Jurkat, Clone E6-1 (cell line): Measurements from ENCODE around the gene NEDD4L.

ENCODE experiments used
- DNase-seq: peaks from one replicate; pipeline ENCODE4 v3.0.0-alpha.2; 2011; ENCODE audit warnings: low read depth, low spot score
- H3K4me3 ChIP-seq: 2 replicates; pipeline ENCODE4 v1.5.1; 2011; ENCODE audit warnings: mild to moderate bottlenecking, low read length, control low read depth, moderate library complexity

The NEDD4L gene

DNA sequence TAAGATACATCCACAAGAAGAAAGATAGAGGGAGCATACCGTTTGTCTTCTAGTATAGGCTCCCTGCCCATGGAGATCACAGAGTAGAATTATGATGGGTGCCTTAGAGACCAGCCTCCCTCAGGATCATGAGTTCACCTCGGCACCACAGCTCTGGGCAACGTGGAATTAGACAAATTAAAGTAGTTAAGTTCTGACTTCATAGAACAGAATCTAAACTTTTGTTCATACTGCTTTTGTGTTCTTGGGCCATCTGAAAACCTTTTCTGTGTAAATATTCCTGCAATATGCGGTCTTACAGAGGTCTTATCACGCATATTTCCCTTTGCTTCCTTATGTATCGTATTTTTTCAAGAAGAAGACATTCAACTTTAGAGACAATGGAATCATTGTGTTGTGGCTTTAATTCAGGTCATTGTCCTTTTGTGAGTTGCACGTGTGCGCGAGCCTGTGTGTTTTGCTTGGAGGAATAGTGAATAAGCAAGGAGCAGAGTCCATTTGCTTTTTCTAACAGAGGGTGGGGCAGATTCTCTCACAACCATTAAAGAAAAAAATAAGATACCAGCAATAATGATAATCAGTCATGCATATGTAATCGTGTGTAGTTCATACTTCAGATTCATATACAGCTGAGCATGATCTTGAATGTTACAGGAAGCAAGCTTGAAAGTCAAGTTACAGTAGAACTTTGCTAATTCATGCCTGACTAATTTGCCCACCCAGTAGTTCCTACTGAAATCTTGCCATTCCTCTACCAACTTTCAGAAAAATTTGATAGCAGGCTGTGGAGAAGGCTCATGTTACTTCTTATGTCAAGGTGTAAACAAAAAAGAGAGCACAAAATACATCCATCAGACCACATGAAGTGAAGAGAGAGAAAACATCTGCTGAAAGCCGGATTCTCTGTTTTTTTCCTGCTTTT is 243.6 kb downstream of the NEDD4L start:
- no peak for DNase-seq
- no peak overlapping the region for H3K4me3 ChIP-seq

DNA sequence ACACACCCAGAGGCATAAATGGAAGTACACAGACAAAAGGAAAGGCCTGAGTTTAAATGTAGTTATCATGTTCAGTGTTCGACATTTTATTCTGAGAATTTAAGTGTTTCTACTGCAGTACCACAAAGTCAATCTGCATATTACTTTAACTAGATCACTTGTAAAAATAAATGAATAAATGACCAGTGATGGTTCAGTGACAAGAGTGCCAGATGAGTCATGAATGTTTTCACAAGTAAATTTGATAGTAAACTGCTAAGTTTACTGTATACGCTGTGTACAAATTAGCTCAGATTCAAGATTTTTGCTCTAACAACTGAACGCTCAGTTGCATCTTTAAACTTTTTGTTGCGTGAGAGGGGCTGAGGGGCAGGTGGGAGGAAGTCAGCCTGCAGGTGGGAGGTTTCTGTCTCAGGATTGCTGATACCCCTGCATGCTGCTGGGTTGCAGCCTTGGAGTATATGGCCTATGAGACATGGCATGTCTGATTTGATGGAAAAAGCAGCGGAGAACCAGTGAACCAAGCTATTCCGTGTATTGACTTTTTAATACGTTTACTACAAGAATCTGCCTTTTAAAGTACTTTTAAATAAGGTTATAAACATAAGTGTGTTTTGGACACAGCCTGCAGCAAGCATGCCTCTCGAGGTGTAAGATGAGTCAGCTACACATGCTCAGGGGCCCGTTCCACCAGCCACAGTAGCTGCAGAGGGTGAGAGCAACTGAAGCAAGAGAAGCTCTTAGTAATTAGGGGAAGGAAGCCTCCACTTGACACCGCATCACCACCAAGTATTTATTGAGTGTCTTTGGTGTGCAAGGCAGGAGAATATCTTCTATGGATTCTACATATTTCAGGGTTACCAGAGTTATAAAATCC is 245.1 kb downstream of the NEDD4L start:
- H3K4me3 ChIP-seq = no peak overlapping the region
- no peak for DNase-seq

DNA sequence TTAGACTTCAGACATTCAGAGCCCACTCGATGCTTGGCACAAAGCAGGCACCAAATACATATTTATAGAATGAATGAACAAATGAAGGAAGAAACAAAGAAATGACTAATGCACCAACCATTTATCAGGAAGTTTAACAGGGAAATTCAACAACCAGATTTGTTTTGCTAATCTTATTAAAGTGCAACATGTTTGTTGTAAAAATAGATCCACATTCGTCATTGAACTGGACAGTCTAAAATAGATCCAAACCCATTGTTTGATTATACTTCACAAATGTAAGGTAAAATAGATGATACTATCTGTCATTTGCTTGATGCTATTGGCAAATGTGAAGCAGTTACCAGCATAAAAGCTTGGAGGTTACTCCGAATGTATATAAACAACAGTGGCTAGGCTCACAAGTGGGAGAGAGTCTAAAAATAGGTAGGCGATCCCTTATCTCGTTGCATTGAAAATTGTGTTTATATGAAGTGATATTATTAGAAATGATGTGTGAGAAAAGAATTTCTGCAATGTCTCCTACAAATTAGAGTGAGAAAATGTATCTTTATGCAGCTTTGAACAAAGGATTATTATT is 246.2 kb downstream of the NEDD4L start:
- H3K4me3 ChIP-seq = no peak overlapping the region
- DNase-seq = no peak

DNA sequence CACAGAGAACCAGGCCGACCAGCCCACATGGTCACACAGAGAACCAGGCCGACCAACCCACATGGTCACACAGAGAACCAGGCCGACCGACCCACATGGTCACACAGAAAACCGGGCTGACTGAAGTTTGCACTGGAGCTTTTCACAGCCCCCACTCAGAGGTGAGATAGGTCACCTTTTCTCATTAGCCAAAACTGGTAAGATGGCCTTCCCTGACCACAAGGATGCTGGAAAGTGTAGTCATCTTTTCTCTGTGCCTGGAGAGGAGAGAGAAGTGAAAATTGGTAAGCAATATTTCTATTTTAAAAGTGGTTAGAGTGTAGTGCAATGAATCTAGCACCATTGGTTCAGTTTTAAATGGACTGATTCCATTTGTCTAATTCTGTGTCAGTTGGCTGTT is 247.1 kb downstream of the NEDD4L start:
- DNase-seq = no peak
- no peak overlapping the region for H3K4me3 ChIP-seq

DNA sequence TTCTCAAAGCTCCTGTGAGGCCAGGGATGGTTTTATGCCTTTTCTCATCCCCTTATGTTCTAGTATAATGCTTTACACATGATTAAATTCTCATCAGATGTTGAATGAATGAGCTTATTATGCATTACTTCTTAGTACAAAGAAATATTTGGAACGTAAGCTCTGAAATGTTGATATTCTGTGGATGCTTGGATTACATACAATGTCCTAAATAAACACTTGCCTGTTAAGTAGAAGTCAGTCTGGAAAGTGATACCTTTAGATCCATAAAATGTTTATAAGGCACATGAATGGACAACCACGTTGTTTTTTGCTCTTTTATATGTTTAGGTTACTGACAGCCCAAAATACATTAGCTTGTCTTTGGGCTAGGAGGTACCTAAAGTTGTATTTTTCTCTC is 248.6 kb downstream of the NEDD4L start:
- no peak overlapping the region for H3K4me3 ChIP-seq
- DNase-seq = no peak

DNA sequence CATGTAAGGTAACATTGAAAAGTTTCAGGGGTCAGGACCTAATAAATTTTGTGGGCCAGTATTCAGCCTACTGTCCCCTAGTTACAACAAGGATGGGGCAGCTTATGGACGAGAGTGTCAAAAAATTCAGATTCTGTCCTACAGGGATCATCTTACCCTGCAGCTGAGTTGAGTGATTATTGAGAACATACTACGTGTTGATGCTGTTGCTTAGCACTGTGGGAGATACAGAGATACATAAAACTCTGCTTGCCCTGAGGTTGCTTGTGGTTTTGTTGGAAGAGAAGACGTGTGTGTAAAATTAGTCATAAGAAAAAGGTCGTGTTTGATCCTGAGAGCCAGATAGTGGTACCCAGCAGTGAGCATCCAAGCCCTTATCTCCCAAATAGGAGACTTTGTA is 253.2 kb downstream of the NEDD4L start:
- H3K4me3 ChIP-seq = no peak overlapping the region
- DNase-seq = no peak

DNA sequence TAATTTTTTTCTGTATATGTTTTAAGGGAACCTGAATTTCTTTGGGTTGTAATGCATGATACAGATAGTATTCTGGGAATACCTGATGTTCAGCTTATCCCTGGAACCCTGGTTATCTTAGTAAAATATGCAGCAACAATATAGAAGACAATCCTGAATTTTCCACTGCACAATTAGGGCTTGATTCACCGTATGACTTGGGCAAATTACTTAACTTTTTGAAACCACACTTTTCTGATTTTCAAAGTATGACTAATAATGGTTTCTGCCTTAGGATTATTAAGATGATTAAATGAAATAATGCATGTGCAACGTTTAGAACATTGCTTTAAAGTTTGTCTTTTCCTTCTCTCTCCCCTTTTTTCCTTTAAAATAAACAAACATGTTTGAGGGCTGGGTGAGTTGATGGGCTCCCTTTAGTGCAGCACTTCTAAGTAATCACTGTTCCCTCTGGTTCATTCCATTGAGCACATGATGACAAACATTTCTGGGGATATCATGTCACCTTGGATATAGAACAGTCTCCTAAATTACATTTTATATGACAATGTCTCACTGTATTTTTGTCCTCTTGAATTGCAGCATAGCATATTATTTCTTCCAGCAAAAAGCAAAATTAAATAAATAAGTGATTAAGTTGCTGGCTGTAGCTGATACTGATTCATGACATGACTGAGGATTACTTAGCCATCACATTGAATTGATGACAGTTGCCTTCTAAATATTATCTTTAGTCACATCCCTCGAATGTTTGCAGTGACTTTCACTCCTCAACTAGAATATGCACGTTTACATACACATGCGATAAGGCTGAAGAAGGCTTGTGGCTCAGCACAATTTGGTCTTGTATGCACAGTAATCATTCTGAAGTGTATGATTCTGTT is 254.5 kb downstream of the NEDD4L start:
- DNase-seq = no peak
- no peak overlapping the region for H3K4me3 ChIP-seq

DNA sequence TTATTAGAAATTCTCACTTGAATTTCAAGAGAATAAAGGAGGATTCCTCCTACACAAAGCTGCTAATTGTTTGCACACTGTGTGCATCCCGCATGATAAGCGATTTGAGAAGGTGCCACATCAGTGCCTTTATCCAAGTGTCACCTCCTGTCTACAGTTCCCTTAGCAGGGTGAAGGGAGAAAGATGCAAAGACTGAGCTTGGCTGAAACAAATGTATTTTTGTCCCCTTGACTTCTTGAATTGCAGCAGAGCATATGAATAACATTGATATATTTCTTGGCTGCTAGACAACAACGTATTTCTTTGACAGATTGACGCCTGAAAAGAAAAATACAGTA is 255.1 kb downstream of the NEDD4L start:
- DNase-seq = no peak
- no peak overlapping the region for H3K4me3 ChIP-seq

DNA sequence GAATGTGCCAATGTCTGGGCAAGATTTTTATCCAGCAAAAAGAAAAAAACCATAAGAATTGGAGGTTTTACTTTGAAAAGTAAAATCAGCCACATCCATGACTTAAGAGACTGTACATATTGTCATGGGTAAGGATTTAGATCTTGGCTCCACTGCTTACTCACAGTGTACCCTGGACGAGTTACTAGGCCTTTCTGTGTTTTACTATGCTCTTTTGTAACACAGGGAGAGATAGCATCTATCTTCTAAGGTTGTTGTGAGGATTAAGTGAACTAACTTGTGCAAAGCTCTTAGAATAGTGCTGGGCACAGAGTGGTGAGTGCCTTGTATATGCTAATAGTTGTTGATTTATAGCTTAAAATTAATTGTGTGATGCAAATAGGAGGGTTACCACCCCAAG is 255.9 kb downstream of the NEDD4L start:
- H3K4me3 ChIP-seq = no peak overlapping the region

DNA sequence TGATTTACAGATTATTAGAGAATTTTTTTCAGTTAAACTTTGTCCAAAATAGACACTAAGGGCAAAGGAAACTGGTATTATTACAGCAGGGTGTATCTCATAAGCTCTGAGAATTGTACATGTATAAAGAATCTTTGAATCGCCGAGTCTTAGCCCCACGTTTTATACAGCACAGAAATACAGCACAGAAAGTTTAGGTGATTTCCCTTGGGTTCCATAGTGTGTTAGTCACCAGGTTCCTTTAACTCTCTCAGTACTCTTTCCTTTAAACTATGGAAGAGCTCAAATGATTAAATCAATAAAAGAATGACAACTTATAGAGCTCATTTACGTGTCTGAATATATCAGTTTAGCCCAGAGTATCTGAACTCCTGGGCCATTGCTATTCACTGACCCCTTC is 256.8 kb downstream of the NEDD4L start:
- H3K4me3 ChIP-seq = no peak overlapping the region
- no peak for DNase-seq

More for the DNA sequence above, 255.9 kb downstream of the NEDD4L start:
- DNase-seq = no peak

DNA sequence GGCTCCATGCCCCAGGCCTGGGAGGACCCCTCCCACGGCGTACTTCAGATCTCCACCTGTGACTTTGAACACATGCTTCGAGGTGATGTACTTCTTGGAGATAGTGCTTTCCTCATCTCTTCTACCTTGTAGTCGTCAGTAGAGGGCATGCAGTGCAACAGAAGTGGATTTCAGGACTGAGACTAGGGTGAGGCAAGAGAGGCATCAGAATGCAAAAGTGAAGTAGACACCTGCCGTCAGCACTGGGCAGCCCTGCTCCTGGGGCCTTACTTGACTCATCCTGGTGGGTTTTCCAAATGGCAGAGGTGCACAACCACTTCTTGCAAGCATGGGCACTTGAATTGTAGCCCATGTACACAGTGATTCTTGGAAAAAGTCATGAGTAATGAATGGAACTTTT is 258.8 kb downstream of the NEDD4L start:
- DNase-seq = no peak
- H3K4me3 ChIP-seq = no peak overlapping the region

DNA sequence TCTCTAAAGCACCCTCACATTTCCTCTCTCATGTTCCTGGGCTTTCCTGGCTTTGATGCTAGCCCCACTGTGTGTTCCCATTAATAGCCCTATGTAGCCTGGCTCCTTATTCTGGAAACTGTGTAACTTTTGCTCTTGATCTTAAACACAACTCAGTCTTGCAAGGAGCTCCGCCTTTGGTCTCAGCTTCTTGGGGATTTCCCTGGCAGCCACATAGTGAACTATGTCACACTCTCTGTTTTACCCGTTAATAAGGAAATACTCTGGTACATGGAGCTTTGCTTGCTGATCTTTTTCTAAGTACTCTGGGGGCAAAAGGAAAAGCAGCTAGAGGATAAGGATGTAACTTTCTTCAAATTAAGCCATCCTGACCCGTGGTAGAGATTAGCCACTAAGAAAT is 259.3 kb downstream of the NEDD4L start:
- H3K4me3 ChIP-seq = no peak overlapping the region
- DNase-seq = no peak

DNA sequence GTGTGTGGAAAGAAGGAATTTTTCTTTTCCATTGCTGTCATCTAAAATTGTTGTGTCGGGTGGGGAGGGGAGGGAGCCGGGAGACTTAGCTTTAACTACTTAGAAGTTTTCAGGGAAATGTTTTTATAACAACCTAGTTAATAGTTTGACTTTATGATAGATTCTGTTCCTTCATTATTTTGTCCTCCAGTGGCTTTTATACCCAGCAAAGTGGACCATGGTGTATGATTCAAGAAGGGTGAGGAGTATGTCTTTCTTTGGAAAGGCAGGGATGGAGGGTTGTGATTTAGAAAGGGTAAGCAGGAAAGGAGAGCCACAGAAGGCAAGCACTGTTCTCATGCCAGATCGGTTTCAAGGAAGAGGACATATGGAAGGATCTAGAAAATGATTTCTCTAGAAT is 261.8 kb downstream of the NEDD4L start:
- H3K4me3 ChIP-seq = no peak overlapping the region
- no peak for DNase-seq

DNA sequence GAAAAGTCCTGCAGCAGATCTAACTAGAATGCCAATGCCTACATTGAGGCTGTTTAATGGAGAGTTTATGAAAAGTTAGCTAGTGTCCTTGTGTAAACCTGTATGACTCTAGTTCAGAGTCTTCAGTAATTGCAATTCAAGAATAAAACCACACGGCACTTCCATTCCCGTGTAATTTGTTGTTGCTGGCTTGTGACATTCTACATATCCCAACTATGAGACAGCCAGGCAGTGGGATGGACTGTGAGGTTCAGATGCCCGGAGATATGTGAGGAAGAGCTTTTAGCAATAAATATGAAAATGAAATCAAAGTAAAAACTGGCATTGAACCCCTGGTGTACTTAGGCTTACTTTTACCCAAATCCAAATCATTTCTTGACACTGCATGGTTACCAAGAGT is 263.4 kb downstream of the NEDD4L start:
- DNase-seq = no peak
- no peak overlapping the region for H3K4me3 ChIP-seq

DNA sequence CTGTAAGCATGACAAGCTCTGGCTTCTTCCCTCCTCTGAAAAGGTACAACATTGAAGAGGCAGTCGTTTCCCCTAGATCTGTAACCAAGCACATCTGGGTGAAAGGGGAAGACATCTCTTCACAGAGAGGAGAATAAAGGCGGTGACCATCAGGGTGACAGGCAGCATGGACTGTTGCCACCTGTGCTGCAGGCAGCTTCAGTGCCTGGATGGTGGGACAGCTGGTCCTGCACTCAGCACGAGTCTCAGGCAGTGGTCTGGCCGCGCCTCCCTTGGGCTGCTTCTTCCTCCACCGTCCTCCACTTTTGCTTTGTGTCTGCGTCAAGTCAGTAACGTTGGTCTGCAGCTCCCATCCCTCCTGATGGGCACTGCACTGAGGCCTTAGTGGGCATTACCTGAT is 264.4 kb downstream of the NEDD4L start:
- no peak overlapping the region for H3K4me3 ChIP-seq

DNA sequence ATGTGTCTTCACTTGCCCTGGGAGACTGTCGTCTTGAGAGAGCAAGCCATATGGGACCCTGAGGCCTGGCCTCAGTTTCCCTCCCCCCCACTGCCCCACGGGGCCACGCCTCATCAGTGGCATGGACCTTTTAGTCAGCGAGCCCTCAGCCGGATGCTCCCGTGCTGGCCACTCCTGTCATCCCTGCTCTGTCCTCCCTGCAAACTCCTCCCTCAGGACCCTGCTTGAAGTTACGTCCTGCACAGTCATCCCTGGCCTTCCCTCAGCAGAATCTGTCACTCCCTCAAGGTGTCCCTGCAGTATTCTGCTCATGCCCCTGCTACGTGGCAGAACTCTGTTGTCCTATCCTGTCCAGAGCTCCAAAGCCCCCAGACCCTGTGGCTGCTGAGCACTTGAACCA is 265.1 kb downstream of the NEDD4L start:
- no peak overlapping the region for H3K4me3 ChIP-seq
- DNase-seq = no peak

More for the DNA sequence above, 264.4 kb downstream of the NEDD4L start:
- no peak for DNase-seq

DNA sequence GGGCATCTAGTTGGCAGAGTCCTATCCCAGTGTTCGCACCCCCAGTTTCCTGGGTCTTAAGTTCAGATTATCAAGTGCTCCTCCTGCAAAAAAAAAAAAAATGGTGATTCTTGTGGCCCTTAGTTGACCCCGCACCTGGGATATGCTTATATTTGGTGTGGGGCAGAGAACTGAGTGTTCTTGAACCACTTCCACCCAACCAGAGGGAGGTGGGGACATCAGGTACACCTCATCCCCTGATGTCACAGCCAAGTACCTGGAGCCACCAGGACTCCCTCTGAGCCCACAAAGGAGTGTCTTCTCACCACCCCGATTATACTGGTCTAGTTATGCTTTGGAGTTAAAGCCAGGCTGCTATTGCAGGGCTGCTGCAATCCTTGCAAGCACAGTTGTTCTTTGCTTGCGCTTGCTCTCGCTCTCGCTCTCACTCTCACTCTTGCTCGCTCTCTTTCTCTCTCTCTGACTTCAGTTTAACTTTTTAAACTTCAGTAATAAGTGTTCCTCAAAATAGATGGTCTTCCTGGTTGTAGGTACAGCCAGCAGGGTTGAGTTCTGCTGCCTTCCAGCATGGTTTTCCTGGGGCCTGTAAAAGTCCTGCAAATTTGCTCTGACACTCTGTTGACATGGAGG is 265.7 kb downstream of the NEDD4L start:
- no peak for DNase-seq
- H3K4me3 ChIP-seq = no peak overlapping the region

DNA sequence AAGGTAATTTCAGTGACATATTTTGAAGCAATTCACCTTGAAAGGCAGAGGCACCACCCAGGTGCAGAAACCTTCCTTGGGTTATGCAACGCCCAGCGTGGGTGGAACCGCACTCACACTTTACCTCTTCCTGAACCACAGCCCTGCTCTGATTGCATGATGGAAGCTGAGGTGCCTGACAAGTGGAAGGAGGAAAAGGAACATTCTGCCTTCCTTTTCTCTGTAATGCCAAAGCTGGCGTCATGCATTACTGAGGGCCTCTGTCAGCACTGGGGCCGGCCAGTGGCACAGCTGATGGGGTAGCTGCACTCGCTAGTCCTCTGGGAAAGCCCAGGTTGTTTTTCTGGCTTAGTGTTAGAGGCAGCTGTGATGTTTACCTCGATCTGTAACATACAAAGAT is 266.5 kb downstream of the NEDD4L start:
- H3K4me3 ChIP-seq = no peak overlapping the region
- DNase-seq = no peak

DNA sequence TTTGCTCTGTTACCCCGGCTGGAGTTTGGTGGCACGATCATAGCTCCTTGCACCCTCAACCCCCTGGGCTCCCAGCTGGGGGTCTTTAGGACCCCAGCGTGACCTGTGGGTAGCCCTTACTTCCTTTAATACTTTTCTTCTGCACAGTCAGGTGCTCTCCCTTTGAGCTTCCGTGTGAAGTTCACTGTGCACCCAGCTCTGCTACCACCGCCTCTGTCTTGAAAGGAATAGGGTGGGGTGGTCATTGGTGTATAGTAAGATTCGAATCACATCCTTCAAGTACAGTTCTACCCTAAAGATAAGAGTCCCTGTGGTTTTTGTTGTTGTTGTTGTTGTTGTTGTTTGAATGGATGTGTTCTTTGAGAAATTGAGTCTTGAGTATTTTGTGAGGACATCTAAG is 267.4 kb downstream of the NEDD4L start:
- no peak for DNase-seq
- no peak overlapping the region for H3K4me3 ChIP-seq
